NCI-H2171 treated with DMSO at 0.1 percent for 48 hours (cell line): Measurements from ENCODE around the gene CDCA3.

Source experiments
- DNase-seq: peaks from one replicate; lab custom pipeline; 2025; lab: John Stamatoyannopoulos, UW

Gene CDCA3

DNA sequence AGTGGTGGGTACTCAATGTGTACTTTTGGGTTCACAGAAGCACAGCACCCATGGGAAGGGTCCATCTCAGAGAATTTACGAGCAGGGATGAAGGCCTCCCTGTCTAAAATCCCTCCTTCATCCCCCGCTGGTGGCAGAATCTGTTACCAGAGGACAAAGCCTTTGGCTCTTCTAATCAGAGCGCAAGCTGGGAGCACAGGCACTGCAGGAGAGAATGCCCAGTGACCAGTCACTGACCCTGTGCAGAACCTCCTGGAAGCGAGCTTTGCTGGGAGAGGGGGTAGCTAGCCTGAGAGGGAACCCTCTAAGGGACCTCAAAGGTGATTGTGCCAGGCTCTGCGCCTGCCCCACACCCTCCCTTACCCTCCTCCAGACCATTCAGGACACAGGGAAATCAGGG lies 30.9 kb downstream of the CDCA3 start:
- no peak for DNase-seq

DNA sequence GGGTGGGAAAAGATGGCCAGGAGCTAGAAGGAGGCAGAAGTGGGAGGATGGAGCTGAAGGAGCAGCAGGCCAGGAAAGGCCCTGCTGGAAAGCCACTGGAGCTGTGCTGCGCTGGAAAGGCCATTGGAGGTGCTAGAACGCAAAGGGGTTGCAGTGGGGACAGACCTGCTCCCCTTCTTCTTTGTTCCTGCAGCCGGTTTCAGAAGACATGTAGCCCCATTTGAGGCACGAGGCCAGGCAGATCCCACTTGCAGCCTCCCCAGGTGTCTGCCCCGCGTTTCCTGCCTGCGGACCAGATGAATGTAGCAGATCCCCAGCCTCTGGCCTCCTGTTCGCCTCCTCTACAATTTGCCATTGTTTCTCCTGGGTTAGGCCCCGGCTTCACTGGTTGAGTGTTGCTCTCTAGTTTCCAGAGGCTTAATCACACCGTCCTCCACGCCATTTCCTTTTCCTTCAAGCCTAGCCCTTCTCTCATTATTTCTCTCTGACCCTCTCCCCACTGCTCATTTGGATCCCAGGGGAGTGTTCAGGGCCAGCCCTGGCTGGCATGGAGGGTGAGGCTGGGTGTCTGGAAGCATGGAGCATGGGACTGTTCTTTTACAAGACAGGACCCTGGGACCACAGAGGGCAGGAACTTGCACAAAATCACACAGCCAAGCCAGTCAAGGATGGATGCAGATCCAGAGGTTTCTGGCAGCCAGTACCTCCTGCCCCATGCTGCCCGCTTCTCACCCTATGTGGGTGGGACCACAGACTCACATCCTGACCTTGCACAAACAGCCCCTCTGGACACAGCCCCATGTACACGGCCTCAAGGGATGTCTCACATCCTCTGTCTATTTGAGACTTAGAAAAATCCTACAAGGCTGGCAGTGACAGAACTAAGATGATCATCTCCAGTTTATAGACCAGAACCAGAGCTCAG lies 31.7 kb downstream of the CDCA3 start:
- no peak for DNase-seq

DNA sequence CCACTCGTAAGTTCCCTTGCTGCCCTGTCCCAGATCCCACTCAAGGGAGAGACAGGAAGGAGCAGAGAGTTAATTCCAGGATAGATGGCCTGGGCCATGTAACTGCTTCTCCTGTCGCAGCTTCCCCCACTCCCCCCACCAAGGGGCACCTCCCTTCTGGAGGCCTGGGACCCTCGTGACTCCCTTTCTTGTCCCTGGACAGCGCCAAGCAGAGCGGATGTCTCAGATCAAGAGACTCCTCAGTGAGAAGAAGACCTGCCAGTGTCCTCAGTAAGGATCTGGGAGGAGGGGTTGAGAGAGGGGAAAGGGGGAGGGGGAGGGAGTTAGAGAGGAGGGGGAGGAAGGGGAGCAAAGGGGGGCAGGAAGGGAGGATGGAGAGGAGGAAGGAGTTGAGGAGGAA lies 32.4 kb downstream of the CDCA3 start:
- DNase-seq, result no peak

DNA sequence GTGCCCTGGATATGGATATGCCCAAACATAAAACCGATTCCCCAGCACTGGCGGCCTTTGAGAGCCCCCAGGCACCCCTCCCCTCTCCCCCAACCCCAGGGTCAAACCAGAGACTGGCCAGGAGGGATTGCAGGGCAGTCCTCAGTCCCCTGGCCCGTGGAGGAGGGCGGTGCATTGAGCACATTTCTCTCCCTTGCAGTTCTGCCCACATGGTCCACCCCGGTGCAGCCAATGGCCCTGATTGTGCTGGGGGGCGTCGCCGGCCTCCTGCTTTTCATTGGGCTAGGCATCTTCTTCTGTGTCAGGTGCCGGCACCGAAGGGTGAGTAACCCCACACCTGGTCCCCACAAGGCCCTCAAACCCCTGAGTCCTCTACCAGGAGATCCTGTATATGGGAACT lies 32.9 kb downstream of the CDCA3 start:
- no peak for DNase-seq

DNA sequence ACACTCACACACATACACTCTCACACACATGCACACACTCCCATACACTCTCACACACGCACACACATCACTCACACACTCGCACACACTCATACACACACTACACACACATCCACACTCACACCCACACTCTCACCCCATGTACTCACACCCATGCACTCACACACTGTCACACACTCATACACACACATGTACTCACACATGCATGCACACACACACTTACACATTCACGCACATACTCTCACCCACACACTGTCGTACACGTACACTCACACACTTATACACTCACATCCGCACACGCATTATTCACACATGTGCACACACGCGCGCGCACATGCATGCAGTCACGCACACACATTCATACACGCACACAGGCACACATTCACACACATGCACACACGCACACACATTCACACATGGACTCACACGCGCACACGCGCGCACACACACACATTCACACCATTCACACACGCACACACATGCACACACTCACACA lies 33.4 kb downstream of the CDCA3 start:
- no peak for DNase-seq

DNA sequence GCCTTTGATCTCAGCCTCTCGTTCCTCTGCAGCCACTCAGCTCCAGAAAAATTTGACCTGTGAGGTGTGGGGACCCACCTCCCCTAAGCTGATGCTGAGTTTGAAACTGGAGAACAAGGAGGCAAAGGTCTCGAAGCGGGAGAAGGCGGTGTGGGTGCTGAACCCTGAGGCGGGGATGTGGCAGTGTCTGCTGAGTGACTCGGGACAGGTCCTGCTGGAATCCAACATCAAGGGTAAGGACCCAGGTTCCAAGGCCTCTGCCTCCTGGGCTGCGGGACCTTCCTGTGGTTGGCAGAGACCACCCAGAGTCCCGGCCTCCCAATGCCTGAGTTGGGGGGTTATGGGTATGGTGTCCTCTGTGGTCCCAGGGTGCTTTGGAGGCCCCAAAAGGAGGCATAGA lies 34.0 kb downstream of the CDCA3 start:
- DNase-seq, result no peak

DNA sequence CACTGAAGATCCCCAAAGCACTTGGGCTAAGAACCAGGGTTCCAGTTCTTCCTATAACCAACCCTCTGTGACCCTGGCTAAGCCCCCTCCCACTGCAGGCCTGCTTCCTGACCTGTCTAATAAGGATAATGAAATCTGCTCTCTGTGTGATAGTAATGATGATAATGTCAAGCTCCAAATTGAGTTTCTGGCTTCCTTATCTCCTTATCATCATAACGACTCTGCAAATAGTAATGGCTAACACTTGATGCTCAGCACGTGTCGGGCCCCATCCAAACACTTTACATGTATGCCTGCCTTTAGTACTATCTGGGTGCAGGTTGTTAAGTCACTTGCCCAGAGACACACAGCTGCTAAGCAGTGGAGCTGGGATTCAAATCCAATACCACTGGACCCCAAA lies 34.5 kb downstream of the CDCA3 start:
- no peak for DNase-seq

DNA sequence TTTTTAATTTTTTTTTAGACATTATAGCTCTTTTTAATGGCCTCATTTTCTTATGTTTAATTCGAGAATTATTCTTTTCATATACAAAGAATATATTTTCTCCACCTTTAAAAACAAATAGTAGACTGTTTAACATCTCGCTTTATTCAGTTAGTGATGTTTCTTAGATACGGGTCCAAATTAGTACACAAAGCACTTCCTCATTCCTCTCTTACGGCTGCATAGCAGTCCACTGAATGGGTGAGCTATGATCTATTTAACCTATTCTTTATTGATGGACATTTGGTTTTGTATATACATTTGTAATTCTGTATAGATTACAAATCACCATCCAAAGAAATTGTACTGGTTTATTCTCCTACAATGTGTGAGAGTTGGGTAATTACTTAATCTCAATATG lies 37.7 kb downstream of the CDCA3 start:
- DNase-seq, result no peak

DNA sequence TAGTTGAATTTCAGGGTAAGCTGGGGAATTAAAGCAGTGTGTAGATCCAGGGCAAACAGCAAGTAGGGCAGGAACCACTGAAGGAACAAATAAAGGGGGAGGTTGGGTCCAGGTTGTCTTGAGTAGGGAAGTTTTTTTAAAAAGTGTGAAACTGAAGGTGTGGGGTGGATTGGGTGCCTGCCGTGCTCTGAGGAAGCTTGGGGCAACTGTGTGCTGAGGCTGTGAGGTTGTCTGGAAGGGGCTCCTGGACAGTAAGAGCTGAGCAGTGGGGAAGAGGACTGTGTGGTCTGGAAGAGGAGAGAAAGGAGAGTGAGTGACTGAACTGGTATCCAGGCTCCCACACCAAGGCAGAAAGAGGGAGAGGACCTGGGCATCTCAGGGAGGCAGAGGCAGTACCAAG lies 40.3 kb downstream of the CDCA3 start:
- no peak for DNase-seq

DNA sequence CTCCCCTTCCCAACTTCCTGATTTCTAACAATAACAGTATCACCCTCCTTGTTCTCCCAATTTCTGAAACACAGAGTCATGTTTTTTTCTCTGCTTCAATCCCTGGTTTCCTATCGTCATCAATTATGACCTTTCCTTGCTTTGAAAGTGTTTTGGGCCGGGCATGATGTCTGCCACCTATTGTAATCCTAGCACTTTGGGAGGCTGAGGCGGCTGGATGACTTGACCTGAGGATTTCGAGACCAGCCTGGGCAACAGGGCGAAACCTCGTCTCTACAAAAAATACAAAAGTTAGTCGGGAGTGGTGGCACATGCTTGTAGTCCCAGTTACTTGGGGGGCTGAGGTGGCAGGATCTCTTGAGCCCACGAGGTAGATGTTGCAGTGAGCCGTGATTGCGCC lies 42.0 kb downstream of the CDCA3 start:
- DNase-seq, result no peak

DNA sequence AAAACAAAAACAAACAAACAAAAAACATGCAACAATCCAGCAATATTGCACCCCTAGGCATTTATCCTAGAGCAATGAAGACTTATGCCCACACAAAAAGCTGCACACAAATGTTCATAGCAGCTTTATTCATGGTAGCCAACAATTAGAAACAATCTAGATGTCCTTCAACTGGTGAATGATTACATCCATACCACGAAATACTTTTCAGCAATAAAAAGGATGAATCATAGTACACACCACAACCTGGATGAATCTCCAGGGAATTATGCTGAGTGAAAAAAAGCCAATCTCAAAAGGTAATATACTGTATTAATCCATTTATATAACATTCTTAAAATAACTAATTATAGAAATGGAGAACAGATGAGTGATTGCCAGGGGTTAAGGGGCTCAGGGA lies 43.9 kb downstream of the CDCA3 start:
- no peak for DNase-seq

DNA sequence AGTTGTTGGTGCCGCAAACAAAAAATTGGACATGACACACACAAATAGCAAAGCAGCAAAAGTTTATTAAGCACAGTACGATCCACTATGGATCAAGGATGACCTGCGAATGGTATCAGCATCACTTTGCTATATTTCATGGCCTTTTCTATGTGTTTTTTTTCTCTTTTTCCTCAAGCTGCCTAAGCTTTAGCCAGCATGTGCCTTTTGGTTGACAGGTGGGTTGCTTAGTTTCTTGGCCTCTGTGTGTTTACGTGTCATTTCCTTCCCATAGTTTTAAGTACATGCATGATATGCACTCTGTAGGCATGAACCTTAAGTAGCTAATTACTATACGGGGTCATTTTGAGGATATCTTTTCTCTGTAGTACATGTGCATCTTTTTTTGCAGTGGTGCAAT lies 51.9 kb downstream of the CDCA3 start:
- no peak for DNase-seq
